ENCODE data around the gene ANKRD29. TPM values are rescaled to one million over a fixed set of nuclear protein-coding genes. Genes with fewer than 3 reads are reported as not detected.
A peak's percentile ranks its signal among the peaks of the same experiment; 100 is the strongest.
"Not testable (repeated sequence)": the region's sequence is repeated elsewhere in the genome, so short reads cannot be mapped to it uniquely, and the experiment has no call there.

The ANKRD29 gene
- total RNA-seq, 1 experiment from 2014 or later: 7.1 TPM

DNA sequence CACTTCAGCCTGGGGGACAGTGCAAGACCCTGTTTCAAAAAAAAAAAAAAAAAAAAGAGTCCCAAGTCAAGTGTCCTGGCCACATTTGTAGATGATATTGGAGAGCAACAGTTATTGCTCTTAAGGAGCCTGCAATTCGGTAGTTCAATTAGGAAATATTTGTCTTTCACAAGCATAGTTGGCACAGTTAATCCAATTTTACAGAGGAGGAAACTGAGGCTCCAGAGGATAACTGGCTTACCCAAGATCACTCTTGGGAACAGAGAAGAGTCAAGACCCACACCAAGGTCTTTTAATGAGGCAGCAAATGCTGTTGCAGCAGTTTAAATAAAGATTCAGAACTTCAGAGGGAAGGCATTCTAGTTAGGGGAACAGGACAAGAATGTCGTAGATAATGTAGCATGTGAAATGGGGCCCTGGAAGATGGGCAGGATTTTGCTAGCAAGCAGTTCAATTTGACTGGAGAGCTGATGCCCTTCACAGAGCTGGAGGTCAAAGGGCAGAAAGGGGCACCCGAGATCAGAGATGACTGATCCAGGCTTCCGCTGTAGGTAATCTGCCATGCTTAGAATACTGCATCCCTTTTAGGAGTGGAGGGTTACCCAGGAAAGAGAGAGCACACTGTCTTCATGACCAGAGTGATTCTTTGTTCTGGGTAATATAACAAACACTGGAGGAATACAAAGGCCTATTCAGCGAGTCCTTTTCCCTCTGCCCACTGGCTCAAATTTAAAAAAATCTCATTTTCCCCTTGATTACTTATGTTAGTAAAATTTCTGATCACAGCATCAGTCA is 79.4 kb downstream of the ANKRD29 start:
- DNase-seq (ENCODE audit: low read depth): no peak

DNA sequence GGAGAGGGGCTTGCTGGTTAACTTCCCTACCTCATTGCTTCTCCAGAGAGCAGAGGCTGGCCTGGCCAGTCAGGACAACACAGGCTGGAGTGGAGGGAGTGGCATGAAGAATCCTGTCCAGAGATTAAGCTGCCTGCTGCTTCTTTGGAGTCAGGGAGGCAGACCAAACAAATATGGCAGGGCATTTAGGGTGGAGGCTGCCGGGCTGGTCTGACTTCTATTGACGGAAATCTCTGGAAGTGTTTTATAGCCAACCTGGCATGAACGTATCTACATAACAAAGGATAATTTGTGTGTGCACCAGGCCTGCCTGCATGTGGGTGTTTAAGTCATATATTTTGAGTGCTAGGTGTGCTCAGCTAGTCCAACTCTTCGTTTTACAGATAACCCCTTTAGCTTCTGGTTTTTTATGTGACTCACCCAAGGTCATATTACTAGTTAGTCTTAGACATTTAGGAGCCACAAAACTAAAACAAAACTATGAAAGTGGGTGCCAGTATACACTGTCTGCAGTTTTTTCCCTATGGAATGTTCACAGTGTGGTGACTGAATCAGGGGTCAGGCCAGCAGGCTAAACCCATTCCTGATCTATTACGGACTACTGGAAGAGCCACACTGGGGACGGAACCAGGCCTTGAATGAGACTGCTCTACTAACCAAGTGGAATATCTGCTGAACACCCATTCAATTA is 81.9 kb downstream of the ANKRD29 start:
- peak; percentile 89 for DNase-seq (ENCODE audit: low read depth)

DNA sequence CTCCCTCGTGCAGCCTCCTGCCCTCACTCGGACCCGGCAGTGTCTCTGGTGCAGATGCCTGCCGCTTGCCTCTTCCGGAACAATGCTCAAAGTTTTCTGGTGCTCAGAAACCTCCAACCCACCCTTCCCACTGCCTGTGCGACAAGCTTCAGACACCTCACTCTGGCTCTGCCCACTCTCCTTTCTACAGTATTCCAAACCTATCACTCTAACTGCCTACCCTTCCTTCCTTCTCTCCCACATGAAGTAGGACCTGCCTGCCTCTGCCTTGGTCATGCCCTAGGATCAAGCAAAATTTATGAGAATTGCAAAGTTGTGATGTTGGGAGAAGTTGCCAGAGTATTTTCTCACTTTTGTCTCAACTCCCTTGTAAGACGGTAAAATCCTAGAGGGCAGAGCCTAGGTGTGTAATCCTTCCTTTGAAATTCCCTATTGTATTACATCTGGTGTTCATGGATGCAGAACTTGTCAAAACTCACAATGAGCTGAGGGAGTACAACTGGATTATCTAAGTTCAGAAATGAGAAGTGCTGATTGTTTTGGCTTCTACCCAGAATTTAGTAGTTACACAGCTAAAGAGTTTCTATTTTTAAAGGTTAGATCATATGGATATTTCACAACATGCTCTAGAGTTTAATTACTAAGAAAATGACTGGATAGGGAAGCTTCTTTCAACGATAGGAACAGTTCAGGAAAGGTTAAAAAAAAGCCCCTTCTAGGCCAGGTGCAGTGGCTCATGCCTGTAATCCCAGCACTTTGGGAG is 83.6 kb downstream of the ANKRD29 start:
- DNase-seq (ENCODE audit: low read depth): peak; percentile 44

DNA sequence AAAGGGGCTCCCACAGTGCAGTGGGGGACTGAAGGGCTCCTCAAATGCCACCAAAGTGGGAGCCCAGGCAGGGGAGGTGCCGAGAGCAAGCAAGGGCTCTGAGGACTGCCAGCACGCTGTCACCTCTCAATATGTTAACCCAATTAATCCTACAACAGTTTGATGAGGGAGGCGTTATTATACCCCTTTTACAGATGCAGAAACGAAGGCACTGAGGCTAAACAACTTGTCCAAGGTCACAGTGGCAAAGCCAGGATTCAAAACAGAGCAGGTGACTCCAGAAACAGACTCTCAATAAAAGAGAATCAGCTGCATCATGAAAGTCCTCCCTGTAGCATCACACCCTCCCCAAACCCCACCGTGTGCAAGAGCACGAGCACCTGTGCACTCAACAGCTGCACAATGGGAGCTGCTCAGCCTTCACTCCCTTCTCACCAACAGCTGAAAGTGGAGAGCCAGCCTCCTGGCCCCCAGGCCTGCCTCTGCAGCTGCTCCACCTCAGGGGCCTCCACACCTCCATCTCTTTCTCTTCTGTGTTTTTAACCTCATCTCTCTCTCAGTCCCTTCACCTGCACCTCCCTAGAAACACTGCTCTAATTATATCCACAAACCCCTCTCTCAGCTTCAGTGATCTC is 84.5 kb downstream of the ANKRD29 start:
- peak; percentile 67 for DNase-seq (ENCODE audit: low read depth)

DNA sequence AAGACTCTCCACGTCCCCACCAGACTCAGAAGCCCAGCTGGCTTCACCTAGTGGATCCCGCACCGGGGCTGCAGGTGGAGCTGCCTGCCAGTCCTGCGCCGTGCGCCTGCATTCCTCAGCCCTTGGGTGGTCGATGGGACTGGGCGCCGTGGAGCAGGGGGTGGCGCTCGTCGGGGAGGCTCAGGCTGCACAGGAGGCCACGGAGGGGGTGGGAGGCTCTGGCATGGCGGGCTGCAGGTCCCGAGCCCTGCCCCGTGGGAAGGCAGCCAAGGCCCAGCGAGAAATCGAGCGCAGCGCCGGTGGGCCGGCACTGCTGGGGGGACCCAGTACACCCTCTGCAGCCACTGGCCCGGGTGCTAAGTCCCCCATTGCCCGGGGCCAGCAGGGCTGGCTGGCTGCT is 85.2 kb downstream of the ANKRD29 start:
- not testable (repeated sequence) for DNase-seq (ENCODE audit: low read depth)

DNA sequence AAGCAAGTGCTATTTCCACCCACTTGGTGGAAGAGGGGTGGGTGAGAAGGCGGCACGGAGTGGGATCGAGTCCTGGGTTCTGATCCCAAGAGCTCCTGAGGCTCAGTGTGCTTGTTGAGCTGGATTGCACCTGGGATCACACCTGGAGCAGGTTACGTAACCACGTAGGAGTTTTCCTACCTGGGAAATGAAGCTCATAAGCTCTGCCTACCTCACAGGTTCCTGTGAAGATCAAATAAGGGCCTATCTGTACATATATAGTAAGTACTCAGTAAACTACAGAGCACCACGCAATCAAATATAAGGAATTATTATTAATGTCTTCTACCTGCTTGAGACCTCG is 87.4 kb downstream of the ANKRD29 start:
- DNase-seq (ENCODE audit: low read depth): no peak

DNA sequence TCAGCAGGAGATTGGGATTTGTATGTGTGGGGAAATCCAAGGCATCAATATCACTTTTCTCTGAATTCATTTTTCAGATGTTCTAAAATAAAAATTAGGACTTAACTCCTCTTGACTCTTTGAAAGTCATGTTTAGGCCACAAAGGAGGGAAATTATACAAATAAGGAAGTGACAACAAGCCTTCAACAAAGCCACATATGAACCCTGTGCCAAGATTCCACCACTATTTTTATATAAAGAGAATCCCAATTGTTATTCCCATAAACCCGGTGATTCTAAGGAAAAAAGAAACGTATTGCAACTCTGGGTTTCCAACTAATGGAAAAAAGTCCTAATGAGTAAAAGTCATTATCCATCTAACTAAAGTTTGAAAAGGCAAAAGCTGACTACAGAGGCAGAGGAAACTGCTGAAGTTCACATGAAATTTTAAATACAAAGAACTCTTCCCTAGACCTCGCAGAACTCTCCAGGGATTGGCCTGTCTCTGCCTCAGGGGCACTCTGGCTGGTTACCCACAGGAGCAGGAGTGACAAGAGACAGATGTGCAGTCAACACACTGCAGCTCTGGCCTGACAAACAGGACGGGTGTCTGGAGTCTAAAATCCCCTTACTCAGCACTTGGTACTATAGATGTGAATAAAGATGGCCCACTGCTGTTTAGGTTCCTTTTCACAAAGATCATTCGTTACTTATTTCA is 88.0 kb downstream of the ANKRD29 start:
- DNase-seq (ENCODE audit: low read depth): peak; percentile 49

DNA sequence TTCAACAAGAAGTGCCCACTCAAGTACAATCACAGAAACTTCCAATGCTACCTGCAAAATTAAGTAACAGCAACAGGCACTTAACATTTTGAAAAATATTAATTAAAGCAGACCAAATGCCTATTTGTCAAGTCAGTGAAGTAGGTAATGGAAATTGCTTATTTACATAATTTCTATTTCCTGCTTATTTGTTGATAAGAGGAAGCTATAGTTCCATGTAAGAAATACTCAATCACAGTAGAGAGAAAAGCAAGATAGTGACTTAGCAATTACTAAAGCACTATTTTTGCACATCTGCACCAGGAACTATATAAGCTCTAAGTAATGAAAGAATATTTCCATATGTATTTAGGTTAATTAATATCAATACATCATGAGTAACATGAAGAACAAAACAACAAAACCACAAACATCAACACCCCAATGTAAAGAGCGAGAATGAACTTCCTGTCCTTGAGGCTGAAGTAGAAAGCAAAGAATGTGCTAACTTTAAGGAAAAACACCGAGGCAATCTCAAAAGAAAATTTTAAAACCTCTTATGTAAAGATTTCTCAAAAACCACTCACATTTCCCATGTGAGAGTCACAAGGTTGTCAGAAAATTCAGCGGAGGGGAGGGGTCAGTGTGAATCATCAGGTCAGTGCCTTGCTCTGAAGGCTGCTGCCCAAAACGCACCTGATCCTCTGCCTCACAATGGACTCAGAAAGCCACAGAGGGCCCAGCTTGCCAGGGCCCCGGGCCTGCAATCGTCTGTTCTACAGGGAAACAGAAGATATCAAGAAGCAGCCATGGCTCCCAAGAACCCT is 88.9 kb downstream of the ANKRD29 start:
- DNase-seq (ENCODE audit: low read depth): peak; percentile 82

DNA sequence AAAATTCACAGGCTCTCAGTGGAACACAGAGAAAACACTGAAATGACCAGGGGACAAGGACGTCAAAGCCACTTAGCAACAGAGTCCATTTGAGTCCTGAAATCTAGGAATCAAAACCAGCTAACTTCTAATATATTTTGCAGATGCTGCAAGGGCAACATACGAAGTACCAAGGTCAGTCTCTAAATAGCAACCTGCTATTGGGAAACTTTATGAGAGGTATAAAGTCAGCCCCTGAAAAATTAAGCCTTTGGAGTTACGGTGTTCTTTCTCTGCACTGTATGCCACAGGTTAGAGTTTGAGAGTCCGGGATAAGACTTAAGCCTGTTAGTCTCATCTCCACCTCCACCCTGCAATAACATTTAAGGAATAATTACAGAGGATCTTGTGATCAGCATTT is 89.7 kb downstream of the ANKRD29 start:
- no peak for DNase-seq (ENCODE audit: low read depth)

DNA sequence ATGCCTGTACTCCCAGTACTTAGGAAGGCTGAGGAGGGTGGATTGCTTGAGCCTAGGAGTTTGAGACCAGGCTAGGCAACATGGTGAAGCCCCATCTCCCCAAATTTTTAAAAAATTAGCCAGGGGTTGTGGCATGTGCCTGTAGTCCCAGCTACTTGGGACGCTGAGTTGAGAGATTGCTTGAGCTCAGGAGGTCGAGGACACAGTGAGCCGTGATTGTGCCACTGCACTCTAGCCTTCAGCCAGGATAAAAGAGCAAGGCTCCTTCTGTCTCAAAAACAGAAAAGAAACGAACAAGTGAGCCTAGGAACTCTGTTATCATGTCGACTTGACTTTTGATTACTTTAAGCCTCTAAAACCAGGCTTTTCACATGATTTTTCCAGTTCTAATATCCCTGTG is 90.1 kb downstream of the ANKRD29 start:
- no peak for DNase-seq (ENCODE audit: low read depth)

DNA sequence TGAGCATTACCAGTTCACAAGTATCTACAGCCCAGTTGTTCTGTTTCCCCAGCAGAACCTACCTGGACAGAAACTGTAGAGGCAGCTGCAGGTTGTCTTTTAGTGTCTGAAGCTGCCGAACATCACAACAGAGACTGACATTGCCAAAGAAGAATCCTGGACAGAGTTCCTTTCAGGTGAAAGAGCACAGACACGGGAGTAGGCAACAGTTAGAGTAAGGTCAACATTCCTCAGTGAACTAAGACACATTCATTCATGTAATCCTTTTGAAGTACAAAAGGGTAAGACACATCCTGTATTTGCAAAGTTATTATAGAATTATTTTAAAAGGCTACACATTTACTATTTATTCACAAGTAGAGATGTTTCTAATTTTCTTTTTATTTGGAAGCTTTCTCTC is 90.7 kb downstream of the ANKRD29 start:
- DNase-seq (ENCODE audit: low read depth): no peak

DNA sequence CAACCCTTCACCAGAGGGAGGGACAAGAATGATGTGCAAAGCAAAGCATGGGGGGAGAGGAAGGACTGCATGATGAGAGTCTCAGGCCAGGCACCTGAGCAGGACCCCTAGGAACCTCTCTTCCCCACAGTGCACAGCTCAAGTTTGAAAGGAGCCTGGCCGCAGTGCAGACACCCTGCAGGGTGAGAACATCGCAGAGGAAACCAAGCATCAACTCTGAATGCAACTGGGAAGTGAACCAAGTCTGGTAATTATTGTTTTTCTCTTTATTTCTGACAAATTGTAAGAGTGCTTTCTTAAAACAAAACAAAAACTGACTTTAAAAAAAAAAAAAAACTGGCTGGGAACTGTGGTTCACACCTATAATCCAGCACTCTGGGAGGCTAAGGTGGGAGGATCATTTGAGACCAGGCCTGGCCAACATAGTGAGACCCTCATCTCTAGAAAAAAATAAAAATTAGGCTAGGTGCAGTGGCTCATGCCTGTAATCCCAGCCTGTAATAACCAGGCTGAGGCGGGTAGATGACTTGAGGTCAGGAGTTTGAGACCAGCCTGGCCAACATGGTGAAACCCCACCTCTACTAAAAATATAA is 91.7 kb downstream of the ANKRD29 start:
- no peak for DNase-seq (ENCODE audit: low read depth)

DNA sequence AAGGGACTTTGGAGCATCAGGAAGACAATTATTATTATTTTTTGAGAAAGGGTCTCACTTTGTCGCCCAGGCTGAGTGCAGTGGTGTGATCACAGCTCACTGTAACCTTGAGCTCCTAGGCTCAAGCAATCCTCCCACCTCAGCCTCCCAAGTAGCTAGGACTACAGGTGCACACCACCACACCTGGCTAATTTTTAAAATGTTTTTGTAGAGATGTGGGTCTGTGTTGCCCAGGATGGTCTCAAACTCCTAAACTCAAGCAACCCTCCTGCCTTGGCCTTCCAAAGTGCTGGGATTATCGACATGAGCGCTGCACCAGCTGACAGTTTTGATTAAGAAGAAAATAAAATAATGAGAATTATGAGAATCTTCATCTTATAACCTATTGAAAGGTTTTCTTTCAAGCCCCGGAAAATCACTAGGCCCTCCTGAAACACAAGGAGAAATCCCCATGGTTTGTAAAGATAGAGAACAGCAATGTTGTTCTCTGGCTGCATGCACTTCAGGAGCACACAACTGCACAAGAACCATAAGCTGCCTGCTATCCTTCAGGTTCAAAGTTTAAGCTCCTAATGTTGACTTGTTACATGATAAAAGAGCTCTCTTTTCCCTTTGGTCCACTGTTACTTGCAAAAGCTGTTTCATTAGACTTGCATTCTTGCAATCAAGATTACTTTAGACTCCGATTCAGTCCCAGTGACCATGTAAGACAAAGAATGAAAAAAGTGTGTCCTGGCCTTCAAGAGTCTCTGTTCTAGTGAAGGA is 93.2 kb downstream of the ANKRD29 start:
- no peak for DNase-seq (ENCODE audit: low read depth)

DNA sequence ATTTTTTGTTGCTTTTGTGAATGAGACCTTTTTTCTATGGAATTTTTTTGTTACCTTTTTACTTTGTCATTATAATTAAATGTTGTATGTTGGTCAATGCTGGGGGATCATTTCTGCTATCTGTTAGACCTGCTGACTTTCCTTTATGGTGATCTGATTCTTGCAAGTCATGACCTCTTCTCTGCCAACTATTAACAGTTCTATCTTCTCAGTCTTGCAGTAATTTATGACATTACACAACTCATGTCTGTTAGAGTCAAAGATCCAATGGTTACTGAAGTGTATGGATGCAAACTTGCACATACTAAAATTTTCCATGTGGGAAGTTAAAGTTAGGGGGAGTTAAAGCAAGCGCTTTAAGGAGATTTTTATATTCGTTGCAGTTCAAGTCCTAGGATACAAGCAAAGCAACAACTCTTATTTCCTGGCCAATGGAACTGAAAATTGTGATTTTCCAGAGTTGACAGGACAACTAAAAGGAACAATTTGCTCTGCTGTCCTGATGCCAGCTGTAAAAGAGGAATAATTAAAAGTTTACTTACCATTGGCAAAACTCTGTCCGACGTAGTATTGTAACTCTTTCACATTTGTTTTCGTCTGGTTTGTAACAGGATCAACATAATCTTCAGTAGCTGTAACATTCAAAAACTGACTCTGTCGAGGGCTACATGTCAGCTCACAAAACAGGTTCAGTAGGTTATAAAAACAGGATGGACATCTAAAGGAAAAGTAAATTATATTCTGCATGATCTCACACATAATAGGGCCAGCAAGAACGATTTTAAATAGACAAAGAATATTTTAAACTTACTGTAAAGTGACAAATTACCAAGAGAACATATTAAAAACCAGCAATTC is 94.2 kb downstream of the ANKRD29 start:
- no peak for DNase-seq (ENCODE audit: low read depth)

DNA sequence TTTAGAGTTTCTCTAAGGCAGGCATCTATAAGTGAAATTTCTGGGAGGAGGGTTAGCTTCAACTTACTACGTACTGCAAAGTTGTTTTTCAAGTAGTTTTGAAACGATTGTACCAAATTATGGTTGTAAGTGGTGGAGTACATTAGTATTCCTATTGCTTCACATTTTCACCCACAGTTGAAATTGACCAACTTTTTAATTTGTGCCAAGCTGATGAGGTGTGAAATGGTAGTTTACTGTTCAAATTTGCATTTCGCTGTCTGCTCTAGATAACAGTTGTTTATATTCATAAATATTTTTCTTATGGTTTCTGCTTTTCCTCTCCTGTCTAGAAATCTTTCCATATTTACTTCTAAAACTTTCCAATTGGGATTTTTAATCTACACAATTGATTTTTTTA is 95.0 kb downstream of the ANKRD29 start:
- no peak for DNase-seq (ENCODE audit: low read depth)

DNA sequence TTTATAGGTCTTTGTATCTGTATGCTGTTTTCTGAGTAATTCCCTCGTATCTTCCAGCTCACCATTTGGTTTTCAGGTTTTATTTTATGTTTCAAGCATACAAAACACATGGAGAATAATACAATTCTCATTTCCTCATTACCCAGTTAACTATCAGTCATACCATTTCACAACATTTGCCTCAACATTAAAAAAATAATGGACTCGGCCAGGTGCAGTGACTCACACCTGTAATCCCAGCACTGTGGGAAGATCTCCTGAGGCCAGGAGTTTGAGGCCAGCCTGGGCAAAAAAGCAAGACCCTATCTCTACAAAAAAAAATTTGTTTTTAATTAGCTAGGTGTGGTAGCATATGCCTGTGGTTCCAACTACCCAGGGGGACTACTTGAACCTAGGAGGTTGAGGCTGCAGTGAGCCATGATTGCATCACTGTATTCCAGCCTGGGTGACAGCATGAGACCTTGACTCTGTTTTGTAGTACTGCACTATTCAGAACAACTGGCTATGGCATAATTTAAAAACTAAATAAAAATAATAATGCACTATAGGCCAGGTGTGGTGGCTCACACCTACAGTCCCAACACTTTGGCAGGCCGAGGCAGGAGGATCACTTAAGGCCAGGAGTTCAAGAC is 96.7 kb downstream of the ANKRD29 start:
- peak; percentile 72 for DNase-seq (ENCODE audit: low read depth)

DNA sequence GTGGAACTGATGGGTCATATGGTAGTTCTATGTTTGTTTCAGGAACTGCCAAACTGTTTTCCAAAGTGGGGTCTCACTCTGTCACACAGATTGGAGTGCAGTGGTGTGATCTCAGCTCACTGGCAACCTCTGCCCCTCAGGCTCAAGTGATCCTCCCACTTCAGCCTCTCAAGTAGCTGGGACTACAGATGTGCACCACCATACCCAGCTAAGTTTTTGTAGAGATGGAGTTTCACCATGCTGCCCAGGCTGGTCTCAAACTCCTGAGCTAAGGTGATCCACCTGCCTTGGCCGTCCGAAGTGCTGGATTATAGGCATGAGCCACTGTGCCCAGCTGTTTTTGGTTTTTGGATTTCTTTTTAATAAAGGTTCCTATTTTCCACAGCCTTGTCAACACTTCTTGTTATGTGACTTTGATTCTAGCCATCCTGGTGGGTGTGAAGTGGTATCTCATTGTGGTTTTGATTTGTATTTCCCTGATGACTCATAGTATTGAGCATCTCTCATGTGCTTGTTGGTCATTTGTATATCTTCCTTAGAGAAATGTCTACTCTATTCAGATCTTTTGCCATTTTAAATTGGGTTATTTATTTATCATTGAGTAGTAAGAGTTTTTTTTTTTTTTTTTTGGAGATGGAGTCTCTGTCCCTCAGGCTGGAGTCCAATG is 99.2 kb downstream of the ANKRD29 start:
- DNase-seq (ENCODE audit: low read depth): peak; percentile 81

Measured in LHCN-M2 (cell line).